ENCODE measurements around the gene KRT12.
"Not testable (repeated sequence)": the region's sequence is repeated elsewhere in the genome, so short reads cannot be mapped to it uniquely, and the experiment has no call there.

KRT12 gene

DNA sequence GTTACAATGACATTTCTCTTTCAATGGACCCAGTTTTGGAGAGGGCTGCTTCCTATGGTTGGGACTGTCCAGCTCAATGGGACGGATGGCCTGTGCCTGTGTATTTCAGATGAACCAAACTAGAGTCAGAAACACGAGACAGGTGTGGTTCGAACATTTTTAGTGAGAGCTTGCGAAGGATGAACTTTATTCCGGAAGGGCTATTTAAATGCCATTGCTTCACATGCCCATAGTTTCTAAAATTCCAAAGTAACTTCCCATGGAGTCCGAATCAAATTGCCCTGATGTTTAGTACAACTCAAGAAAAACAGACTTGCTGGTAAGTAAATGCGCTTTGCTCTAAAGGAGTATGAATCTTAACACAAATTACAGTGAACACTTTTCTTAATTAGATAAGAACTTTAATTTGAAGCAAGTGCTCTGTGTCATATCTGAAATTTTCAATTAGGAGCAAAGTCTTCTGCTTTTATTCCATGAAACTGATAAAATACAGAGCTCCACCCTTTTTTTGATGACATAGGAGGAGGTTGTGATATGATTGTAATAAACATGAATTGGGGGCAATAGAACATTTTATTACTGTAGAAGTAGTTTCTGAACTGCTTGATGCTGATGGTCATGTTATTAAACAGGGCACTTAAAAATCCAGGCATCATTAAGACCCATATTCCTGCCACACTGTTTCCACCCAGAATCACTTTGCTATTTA, 16.8 kb upstream of the KRT12 start:
- no peak for DNase-seq

- DNase-seq = no peak
Measured at GRCh38 chr17:40883031-40883430, 16.0 kb upstream of the KRT12 start.

DNA sequence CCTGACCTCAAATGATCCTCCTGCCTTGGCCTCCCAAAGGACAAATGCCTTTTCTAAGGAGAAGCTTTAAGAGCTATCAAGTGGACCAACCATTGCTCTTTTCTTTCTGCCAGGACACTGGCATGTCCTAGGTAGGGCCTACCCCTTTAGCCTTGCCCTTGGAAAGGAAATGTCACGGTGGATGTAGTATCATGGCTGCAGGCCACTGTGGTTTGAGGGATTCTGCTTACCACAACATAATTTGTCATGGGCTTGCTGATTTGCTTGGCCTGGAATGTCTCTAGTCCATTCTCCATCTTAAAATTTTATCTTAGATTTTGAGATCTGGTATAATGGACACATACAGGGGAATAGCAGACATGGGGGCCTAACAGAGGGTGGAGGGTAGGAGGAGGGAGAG, 12.0 kb upstream of the KRT12 start:
- DNase-seq = no peak

- DNase-seq = no peak
Measured at GRCh38 chr17:40878044-40878443, 11.0 kb upstream of the KRT12 start.

- no peak for DNase-seq
Measured at GRCh38 chr17:40873801-40874200, 6.8 kb upstream of the KRT12 start.

GRCh38 chr17:40873255-40873654, 6.2 kb upstream of the KRT12 start:
- DNase-seq = no peak

GRCh38 chr17:40872416-40872815, 5.4 kb upstream of the KRT12 start:
- DNase-seq = no peak

DNA sequence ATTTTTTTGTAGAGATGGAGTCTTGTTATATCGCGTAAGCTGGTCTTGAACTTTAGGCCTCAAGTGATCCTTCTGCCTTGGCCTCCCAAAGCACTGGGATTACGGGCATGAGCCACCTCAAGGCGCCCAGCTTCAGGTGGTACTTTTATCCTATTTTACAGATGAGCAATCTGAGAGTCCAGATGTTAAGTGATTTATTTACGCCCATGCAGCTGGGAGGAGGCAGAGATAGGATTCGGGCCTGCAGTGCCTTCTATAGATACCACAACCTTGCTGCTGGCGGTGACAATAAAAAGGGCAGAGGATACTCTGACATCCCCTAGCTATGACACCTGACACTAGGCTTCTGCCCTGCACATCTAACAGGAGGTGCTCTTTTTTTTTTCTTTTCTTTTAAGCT, 4.3 kb upstream of the KRT12 start:
- no peak for DNase-seq

- DNase-seq = no peak
Measured at GRCh38 chr17:40870136-40870535, 3.1 kb upstream of the KRT12 start.

- DNase-seq = no peak
Measured at GRCh38 chr17:40864661-40865390, 2.2 kb downstream of the KRT12 start.

DNA sequence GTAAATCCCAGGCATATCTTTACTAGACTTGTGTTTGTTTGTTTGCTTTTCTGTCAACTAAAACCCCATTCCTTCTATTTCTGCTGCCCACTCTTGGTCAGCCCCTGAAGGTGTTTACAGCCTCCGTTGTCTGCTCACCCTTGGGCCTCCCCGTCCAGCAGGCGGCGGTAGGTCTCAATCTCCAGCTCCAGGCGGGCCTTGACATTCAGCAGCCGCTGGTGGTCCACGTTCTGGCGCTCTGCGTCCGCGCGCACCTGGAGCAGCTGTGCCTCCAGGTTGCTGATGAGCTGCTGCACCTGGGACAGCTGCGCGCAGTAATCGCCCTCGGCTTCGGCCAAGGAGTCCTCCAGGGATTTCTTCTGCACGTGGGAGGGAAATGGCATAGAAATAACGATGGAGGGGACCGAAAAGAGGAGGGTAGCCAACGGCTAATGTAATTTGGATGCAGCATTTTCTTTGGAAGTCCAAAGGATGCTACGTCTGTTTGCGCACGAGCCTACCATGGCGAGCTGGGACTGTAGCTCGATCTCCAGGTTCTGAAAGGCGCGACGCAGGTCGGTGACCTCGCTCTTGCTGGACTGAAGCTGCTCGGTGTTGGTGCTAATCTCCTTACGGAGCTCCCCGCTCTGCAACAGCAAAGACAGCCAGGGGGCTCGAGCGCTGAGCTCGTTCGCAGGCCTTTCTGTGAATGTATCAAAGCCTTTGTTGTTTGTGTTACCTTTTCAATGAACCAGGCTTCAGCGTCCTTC, 3.9 kb downstream of the KRT12 start:
- no peak for DNase-seq

- no peak for DNase-seq
Measured at GRCh38 chr17:40859536-40859935, 7.5 kb downstream of the KRT12 start.

GRCh38 chr17:40858667-40859066, 8.4 kb downstream of the KRT12 start:
- not testable (repeated sequence) for DNase-seq

- no peak for DNase-seq
Measured at GRCh38 chr17:40857535-40857934, 9.5 kb downstream of the KRT12 start.

- DNase-seq = no peak
Measured at GRCh38 chr17:40854175-40854814, 12.7 kb downstream of the KRT12 start.

GRCh38 chr17:40852364-40852763, 14.7 kb downstream of the KRT12 start:
- DNase-seq = no peak

- no peak for DNase-seq
Measured at GRCh38 chr17:40850293-40850972, 16.6 kb downstream of the KRT12 start.

DNA sequence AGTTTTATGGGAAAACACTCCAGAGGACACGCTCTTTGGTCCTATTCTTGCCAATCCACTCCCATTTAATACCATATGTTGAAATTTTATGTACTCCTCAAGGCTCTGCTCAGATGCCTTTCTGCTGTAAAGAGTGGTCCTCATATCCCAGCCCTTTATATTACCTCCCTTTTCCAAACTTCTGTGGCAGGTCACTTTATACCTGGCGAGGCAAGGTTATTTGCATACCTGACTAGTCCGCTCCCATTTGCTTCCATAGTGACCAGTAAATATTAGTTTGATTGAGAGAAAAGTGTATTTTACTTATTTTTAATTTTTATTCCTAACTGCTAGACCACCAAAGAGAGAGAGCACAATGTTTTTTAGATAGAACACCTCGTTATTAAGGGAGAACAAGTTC, 17.3 kb downstream of the KRT12 start:
- DNase-seq = no peak

DNA sequence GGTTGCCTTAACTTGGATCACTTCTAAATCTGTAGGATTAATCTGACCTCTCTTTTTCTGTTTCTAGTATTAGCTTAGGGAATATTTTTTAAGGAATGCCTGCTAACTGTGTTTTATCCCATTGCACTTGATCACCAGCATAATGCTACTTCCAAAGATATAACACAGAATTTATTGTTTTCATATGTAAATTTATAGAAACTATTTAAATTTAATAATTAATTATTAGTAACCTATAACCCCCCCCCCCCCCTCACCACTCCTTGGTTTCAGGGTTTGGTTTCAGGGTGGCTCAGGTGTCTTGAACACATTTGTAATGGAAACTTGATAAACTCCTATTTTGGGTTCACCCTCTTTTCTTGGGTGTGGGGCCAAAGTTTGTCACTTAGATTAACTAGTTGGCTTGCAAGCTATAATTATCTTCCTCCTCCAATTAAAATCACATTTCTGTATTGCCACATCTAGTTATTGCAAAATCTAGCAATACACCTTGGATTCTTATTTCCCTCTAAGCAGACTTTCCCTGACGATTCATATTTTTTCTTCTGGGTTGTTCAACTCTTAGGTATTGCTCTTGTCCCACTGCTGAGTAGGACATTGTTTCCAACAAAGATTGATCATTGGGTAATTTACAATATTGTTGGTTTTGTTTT, 18.3 kb downstream of the KRT12 start:
- no peak for DNase-seq

DNA sequence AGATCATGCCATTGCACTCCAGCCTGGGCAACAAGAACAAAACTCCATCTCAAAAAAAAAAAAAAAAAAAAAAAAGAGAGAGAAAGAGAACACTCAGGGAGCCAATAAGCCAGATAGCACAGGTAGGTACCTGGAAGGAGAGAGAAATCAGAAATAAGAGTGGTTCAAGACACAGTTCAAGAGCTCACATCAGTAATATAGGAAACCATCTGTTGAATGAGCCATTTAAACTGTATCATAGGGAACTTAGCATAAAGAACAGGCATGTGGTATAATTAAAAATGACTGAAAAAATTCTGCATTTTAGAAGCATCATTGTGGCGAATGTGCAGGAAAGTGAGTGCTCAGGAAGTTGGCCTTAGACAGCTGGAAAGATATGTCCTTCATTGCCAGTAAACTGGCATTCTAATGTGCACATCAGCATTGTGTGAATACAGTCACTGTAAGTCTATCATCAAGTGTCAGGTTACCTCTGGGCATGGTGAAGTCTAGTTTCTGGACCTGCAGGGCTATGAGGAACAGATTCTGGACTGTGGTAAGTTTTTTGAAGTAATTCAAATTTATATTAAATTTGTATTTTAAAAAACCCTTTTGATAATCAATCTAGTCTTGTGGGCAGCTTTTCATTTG, 20.4 kb downstream of the KRT12 start:
- no peak for DNase-seq

DNA sequence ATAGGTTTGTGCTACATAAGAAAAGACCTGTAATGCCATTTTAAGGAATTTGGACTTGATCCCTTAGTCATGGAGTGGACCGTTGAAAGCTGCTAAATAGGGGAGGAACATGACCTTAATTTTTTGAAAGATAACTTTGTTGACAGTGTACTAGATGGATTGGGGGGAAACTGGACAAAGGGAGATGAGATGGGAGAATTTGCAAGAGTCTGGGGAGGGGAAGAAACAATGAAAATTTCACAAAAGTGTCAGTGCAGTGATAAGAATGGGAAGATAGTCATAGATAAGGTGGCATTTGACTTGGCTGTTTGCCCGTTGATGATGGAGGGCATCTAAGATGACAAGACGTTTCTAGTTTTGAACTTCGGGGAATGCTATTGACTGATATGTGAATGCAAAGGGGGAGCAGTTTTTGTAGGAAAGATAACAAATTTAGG, 22.3 kb downstream of the KRT12 start:
- DNase-seq = no peak
